HG03025 (cell line): ENCODE results near the gene KDF1.
"Not testable (repeated sequence)": the region's sequence is repeated elsewhere in the genome, so short reads cannot be mapped to it uniquely, and the experiment has no call there.

Source experiments
- ATAC-seq: cut with Tn5 transposase; IDR thresholded peaks from one replicate; pipeline ENCODE4 v1.9.1; 2021; ENCODE audit warnings: mild to moderate bottlenecking, moderate library complexity; ENCODE audit not compliant: unreplicated experiment, low FRiP score

KDF1 gene

GRCh38 chr1:26994787-26995517 is 34.7 kb upstream of the KDF1 start:
- ATAC-seq, result no peak

GRCh38 chr1:26994020-26994786 is 33.9 kb upstream of the KDF1 start:
- no peak for ATAC-seq

- no peak for ATAC-seq
Observed at GRCh38 chr1:26993237-26994019, 33.2 kb upstream of the KDF1 start, which contains the start of gene TRNP1. TRNP1 (plus strand) TSS chr1:26993692; CDS start chr1:26993787, 95 bp downstream.

GRCh38 chr1:26991310-26992116 is 31.2 kb upstream of the KDF1 start:
- ATAC-seq, result no peak

- ATAC-seq, result not testable (repeated sequence)
Observed at GRCh38 chr1:26989403-26990109, 29.3 kb upstream of the KDF1 start.

GRCh38 chr1:26986658-26987057 is 26.4 kb upstream of the KDF1 start:
- no peak for ATAC-seq

- no peak for ATAC-seq
Observed at GRCh38 chr1:26984291-26984690, 24.0 kb upstream of the KDF1 start.

- no peak for ATAC-seq
Observed at GRCh38 chr1:26983863-26984262, 23.6 kb upstream of the KDF1 start.

GRCh38 chr1:26981146-26981846 is 21.0 kb upstream of the KDF1 start:
- ATAC-seq, result no peak

GRCh38 chr1:26978901-26979300 is 18.6 kb upstream of the KDF1 start:
- ATAC-seq, result no peak

GRCh38 chr1:26976621-26977510 is 16.6 kb upstream of the KDF1 start:
- ATAC-seq, result no peak

GRCh38 chr1:26972821-26973220 is 12.6 kb upstream of the KDF1 start:
- no peak for ATAC-seq

GRCh38 chr1:26972390-26972789 is 12.1 kb upstream of the KDF1 start:
- ATAC-seq, result no peak

GRCh38 chr1:26971590-26971989 is 11.3 kb upstream of the KDF1 start:
- ATAC-seq, result no peak

GRCh38 chr1:26970810-26971209 is 10.5 kb upstream of the KDF1 start:
- ATAC-seq, result no peak

GRCh38 chr1:26965628-26966027 is 5.4 kb upstream of the KDF1 start:
- no peak for ATAC-seq

GRCh38 chr1:26965213-26965612 is 4.9 kb upstream of the KDF1 start:
- no peak for ATAC-seq

- ATAC-seq, result no peak
Observed at GRCh38 chr1:26961826-26962225, 1.6 kb upstream of the KDF1 start.
